ENCODE data around the gene ZNF205. TPM values are rescaled to one million over a fixed set of nuclear protein-coding genes. Genes with fewer than 3 reads are reported as not detected.
"Not testable (repeated sequence)": the region's sequence is repeated elsewhere in the genome, so short reads cannot be mapped to it uniquely, and the experiment has no call there.

The ZNF205 gene
- total and polyA plus RNA-seq, 2 experiments from 2014 or later, result 16.6 to 29.1 TPM

DNA sequence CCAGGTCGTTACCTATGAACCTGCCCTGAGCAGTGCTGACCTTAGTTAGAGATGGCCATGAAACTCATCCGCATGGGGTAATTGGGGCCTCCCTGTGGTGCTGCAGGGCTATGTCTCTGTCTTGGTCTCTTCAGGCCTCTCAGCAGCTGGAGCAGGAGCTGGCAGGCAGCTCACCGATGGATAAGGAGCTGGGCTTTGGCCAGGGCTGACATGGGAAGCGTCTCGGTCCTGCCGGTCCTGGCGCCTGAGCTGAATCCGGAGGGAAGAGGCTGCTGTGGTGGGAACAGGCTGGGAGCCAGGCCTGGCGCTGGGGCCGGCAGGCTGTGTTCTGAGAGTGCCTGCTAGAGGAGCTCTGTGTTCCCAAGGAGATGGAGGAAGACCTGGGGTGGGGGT, 36.9 kb upstream of the ZNF205 start (continued):
- TF ChIP-seq, protein P1, sequence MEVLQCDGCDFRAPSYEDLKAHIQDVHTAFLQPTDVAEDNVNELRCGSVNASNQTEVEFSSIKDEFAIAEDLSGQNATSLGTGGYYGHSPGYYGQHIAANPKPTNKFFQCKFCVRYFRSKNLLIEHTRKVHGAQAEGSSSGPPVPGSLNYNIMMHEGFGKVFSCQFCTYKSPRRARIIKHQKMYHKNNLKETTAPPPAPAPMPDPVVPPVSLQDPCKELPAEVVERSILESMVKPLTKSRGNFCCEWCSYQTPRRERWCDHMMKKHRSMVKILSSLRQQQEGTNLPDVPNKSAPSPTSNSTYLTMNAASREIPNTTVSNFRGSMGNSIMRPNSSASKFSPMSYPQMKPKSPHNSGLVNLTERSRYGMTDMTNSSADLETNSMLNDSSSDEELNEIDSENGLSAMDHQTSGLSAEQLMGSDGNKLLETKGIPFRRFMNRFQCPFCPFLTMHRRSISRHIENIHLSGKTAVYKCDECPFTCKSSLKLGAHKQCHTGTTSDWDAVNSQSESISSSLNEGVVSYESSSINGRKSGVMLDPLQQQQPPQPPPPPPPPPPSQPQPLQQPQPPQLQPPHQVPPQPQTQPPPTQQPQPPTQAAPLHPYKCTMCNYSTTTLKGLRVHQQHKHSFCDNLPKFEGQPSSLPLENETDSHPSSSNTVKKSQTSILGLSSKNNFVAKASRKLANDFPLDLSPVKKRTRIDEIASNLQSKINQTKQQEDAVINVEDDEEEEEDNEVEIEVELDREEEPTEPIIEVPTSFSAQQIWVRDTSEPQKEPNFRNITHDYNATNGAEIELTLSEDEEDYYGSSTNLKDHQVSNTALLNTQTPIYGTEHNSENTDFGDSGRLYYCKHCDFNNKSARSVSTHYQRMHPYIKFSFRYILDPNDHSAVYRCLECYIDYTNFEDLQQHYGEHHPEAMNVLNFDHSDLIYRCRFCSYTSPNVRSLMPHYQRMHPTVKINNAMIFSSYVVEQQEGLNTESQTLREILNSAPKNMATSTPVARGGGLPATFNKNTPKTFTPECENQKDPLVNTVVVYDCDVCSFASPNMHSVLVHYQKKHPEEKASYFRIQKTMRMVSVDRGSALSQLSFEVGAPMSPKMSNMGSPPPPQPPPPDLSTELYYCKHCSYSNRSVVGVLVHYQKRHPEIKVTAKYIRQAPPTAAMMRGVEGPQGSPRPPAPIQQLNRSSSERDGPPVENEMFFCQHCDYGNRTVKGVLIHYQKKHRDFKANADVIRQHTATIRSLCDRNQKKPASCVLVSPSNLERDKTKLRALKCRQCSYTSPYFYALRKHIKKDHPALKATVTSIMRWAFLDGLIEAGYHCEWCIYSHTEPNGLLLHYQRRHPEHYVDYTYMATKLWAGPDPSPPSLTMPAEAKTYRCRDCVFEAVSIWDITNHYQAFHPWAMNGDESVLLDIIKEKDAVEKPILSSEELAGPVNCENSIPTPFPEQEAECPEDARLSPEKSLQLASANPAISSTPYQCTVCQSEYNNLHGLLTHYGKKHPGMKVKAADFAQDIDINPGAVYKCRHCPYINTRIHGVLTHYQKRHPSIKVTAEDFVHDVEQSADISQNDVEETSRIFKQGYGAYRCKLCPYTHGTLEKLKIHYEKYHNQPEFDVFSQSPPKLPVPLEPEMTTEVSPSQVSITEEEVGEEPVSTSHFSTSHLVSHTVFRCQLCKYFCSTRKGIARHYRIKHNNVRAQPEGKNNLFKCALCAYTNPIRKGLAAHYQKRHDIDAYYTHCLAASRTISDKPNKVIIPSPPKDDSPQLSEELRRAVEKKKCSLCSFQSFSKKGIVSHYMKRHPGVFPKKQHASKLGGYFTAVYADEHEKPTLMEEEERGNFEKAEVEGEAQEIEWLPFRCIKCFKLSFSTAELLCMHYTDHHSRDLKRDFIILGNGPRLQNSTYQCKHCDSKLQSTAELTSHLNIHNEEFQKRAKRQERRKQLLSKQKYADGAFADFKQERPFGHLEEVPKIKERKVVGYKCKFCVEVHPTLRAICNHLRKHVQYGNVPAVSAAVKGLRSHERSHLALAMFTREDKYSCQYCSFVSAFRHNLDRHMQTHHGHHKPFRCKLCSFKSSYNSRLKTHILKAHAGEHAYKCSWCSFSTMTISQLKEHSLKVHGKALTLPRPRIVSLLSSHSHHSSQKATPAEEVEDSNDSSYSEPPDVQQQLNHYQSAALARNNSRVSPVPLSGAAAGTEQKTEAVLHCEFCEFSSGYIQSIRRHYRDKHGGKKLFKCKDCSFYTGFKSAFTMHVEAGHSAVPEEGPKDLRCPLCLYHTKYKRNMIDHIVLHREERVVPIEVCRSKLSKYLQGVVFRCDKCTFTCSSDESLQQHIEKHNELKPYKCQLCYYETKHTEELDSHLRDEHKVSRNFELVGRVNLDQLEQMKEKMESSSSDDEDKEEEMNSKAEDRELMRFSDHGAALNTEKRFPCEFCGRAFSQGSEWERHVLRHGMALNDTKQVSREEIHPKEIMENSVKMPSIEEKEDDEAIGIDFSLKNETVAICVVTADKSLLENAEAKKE (CRISPR knock-in tag; IDR thresholded peaks at IDR 0.05), result no peak
- TF ChIP-seq, protein P2, sequence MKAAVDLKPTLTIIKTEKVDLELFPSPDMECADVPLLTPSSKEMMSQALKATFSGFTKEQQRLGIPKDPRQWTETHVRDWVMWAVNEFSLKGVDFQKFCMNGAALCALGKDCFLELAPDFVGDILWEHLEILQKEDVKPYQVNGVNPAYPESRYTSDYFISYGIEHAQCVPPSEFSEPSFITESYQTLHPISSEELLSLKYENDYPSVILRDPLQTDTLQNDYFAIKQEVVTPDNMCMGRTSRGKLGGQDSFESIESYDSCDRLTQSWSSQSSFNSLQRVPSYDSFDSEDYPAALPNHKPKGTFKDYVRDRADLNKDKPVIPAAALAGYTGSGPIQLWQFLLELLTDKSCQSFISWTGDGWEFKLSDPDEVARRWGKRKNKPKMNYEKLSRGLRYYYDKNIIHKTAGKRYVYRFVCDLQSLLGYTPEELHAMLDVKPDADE (IDR thresholded peaks at IDR 0.05), result no peak
- TF ChIP-seq, protein P3, sequence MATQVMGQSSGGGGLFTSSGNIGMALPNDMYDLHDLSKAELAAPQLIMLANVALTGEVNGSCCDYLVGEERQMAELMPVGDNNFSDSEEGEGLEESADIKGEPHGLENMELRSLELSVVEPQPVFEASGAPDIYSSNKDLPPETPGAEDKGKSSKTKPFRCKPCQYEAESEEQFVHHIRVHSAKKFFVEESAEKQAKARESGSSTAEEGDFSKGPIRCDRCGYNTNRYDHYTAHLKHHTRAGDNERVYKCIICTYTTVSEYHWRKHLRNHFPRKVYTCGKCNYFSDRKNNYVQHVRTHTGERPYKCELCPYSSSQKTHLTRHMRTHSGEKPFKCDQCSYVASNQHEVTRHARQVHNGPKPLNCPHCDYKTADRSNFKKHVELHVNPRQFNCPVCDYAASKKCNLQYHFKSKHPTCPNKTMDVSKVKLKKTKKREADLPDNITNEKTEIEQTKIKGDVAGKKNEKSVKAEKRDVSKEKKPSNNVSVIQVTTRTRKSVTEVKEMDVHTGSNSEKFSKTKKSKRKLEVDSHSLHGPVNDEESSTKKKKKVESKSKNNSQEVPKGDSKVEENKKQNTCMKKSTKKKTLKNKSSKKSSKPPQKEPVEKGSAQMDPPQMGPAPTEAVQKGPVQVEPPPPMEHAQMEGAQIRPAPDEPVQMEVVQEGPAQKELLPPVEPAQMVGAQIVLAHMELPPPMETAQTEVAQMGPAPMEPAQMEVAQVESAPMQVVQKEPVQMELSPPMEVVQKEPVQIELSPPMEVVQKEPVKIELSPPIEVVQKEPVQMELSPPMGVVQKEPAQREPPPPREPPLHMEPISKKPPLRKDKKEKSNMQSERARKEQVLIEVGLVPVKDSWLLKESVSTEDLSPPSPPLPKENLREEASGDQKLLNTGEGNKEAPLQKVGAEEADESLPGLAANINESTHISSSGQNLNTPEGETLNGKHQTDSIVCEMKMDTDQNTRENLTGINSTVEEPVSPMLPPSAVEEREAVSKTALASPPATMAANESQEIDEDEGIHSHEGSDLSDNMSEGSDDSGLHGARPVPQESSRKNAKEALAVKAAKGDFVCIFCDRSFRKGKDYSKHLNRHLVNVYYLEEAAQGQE (IDR thresholded peaks at IDR 0.05; ENCODE audit: unreplicated experiment), result no peak
- TF ChIP-seq STAT1 (IDR thresholded peaks at IDR 0.05; ENCODE audit: unreplicated experiment), result no peak

DNA sequence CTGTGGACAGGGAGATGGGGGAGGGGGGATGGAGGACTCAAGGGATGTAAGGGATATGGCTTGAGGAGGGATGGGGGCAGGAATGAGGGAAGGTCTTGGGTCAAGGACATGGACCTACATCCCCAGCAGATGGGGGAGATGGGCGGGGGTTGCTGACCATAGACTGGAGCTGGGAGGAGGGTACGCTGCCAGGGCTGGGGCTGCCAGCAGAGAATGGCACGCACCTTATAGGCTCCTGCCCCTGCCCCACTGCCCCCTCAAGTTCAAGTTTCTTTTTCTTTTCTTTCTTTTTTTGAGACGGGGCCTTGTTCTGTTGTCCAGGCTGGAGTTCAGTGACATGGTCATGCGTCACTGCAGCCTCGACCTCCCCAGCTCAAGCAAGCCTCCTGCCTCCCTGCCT, 36.4 kb upstream of the ZNF205 start:
- H3K4me3 ChIP-seq; H3K9me3 Mint-ChIP-seq; H3K79me2 ChIP-seq (replicated peaks; ENCODE audit: insufficient read depth); H3F3A ChIP-seq (replicated peaks; ENCODE audit: low read depth); H4K20me1 ChIP-seq (replicated peaks; ENCODE audit: insufficient read depth); H3K27me3 ChIP-seq (ENCODE audit: insufficient read depth); H3K36me3 ChIP-seq (ENCODE audit: insufficient read depth); H3K4me2 ChIP-seq; H3K4me3 Mint-ChIP-seq; H3K27ac Mint-ChIP-seq; DNase-seq (ENCODE audit: low spot score); H2AFZ ChIP-seq; ATAC-seq; H3K4me1 ChIP-seq (ENCODE audit: insufficient read depth); H3K9me2 ChIP-seq (ENCODE audit: insufficient read depth); H3K27ac ChIP-seq (ENCODE audit: low read depth): not testable (repeated sequence)
- H3K36me3 Mint-ChIP-seq (ENCODE audit: low read depth), result peaks cover 26% of the 10 kb centered on the region
- peaks cover 45% of the 10 kb centered on the region for H3K4me1 Mint-ChIP-seq
- H3K27me3 Mint-ChIP-seq (ENCODE audit: insufficient read depth, low read depth, poor library complexity), result peaks cover 16% of the 10 kb centered on the region
